HG03060 (cell line): Measurements from ENCODE around the gene ZNF79.

Source experiments
- ATAC-seq: cut with Tn5 transposase; IDR thresholded peaks from one replicate; pipeline ENCODE4 v1.9.1; 2021; ENCODE audit warnings: low read depth, moderate number of reproducible peaks; ENCODE audit not compliant: unreplicated experiment

The ZNF79 gene

DNA sequence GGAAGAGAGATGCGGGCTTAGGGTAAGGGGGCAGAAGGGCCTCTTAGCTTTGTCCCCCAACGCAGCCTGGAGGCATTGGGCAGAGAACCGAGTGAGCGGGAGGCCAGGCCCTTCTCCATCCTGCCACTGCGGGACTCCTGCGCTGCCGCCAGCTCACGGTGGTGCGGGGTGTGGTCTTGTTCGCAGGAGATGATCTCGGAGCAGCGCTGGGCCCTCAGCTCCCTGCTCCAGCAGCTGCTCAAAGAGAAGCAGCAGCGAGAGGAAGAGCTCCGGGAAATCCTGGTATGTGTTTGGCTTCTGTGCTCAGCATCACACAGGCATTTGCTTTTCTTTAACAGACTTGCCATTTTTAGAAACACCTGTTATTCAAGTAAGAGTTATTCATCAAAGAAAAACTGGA lies 68.4 kb downstream of the ZNF79 start:
- no peak for ATAC-seq

DNA sequence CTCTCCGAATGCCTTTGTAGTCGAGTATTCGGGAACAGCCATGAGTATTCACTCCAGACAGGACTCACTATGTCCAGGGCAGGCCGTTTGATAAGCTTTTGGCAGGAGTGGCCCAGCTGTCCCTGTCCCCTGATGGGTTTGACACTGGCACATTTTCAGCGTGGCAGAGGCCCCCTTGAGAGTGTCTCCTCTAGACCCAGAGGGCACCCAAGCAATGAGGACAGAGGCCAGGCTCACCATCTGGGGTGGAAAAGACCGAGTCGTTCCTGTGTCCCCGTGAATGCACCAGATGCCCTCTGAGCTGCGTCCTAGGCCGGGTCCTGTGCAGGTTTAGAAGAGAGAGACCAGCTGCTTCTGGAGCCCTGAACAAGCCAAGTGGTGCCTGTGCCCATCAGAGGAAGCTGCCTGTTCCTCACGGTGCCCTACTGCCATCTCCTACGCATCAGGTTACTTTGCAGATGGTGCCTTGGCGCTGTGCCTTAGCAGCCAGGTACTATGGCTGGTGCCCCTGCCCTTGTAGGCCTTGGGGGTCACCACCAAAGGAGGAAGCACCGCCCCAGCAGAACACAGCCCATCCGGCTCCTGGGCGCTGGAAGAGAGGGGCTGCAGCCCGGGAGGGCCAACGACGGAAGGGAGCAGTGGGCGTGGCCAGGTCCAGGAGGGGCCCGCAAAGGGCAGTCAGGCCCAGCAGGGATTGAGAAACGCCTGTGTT lies 69.6 kb downstream of the ZNF79 start:
- no peak for ATAC-seq

DNA sequence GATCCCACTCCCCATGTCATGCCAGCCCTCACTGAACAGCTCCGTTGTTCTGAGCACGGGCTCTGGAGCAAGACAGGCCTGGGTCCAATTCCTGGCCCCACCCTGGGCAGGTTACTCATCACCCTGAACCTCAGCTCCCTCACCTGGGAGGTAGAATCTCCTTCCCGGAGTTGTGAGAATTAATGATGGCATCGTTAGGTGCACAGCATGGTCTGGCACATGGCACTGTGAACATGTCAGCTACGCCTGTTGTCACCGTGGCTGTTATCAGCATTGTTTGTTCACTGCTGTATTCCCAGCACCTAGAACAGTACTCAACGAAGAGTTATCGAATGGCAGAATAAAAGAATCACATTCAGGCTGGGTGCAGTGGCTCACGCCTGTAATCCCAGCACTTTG lies 70.1 kb downstream of the ZNF79 start:
- ATAC-seq: no peak
